Thymus (tissue), 14 donors: Measurements from ENCODE around the gene ANO7. TPM values are rescaled to one million over a fixed set of nuclear protein-coding genes. Genes with fewer than 3 reads are reported as not detected.

ENCODE experiments used
- DNase-seq, 9 donors: peaks; one replicate each; pipeline ENCODE4 v3.0.0-alpha.2; 2013; ENCODE audit warnings: low spot score in 9 of 9, low read depth in 6 of 9, missing footprints in 1 of 9
- H3K27ac ChIP-seq, 2 donors: one replicate each; pipeline ENCODE4 v1.5.1; 2013; ENCODE audit warnings: control low read depth in 1 of 2, low read depth in 1 of 2, low read length in 1 of 2, mild to moderate bottlenecking in 1 of 2, moderate library complexity in 1 of 2
- H3K27me3 ChIP-seq, 2 donors: one replicate each; pipeline ENCODE4 v1.5.1; 2013; ENCODE audit warnings: low read length in 1 of 2; ENCODE audit not compliant: control insufficient read depth in 2 of 2, insufficient read depth in 1 of 2
- H3K36me3 ChIP-seq, 2 donors: one replicate each; pipeline ENCODE4 v1.5.1; 2013; ENCODE audit warnings: low read length in 1 of 2, mild to moderate bottlenecking in 1 of 2, moderate library complexity in 1 of 2; ENCODE audit not compliant: control insufficient read depth in 2 of 2, insufficient read depth in 2 of 2
- H3K4me1 ChIP-seq, 2 donors: one replicate each; pipeline ENCODE4 v1.5.1; 2013; ENCODE audit warnings: low read length in 2 of 2; ENCODE audit not compliant: control insufficient read depth in 2 of 2, insufficient read depth in 2 of 2
- H3K4me3 ChIP-seq, 2 donors: one replicate each; pipeline ENCODE4 v1.5.1; 2013; ENCODE audit warnings: low read length in 2 of 2, control low read depth in 1 of 2, mild to moderate bottlenecking in 1 of 2
- H3K9me3 ChIP-seq, 2 donors: one replicate each; pipeline ENCODE4 v1.5.1; 2013; ENCODE audit warnings: low read length in 1 of 2, mild to moderate bottlenecking in 1 of 2; ENCODE audit not compliant: control insufficient read depth in 2 of 2, insufficient read depth in 1 of 2
- WGBS: extraction: QIAGEN DNeasy Blood & Tissue Kit; methylation state at CpG from one replicate; pipeline ENCODE4 v1.1.7; 2013; 5-methylcytosine and 5-hydroxymethylcytosine counted together
- long read RNA-seq, 10 donors: transcript quantifications; one replicate each; lab custom pipeline, GENCODE V29; 2026
- polyA plus RNA-seq: library from polyadenylated mRNA; stranded (reverse); fragments of 200-250 nt; gene quantifications from one replicate; pipeline ENCODE4 v1.2.3, GENCODE V29; 2013
- total RNA-seq: library from RNA; stranded (reverse); fragments of 120-200 nt; gene quantifications from one replicate; pipeline ENCODE4 v1.2.4, GENCODE V29; 2013
- donor health status: healthy.

The ANO7 gene, protein sequence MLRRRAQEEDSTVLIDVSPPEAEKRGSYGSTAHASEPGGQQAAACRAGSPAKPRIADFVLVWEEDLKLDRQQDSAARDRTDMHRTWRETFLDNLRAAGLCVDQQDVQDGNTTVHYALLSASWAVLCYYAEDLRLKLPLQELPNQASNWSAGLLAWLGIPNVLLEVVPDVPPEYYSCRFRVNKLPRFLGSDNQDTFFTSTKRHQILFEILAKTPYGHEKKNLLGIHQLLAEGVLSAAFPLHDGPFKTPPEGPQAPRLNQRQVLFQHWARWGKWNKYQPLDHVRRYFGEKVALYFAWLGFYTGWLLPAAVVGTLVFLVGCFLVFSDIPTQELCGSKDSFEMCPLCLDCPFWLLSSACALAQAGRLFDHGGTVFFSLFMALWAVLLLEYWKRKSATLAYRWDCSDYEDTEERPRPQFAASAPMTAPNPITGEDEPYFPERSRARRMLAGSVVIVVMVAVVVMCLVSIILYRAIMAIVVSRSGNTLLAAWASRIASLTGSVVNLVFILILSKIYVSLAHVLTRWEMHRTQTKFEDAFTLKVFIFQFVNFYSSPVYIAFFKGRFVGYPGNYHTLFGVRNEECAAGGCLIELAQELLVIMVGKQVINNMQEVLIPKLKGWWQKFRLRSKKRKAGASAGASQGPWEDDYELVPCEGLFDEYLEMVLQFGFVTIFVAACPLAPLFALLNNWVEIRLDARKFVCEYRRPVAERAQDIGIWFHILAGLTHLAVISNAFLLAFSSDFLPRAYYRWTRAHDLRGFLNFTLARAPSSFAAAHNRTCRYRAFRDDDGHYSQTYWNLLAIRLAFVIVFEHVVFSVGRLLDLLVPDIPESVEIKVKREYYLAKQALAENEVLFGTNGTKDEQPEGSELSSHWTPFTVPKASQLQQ
- total RNA-seq (0.09 TPM), polyA plus RNA-seq (0.41 TPM)
- long read RNA-seq, donor 1 = 0 reads
- long read RNA-seq, donor 2, partial matches to known transcripts = 556 of 561 reads
- long read RNA-seq, donor 2, other reads (novel, unspliced or antisense) = 5 of 561 reads
- long read RNA-seq, donor 3, partial matches to known transcripts = 0 of 1 reads
- long read RNA-seq, donor 3, other reads (novel, unspliced or antisense) = 0 of 1 reads
- long read RNA-seq, donor 4 = 0 reads
- long read RNA-seq, donor 5 = 0 reads
- long read RNA-seq, donor 6 = 0 reads
- long read RNA-seq, donor 7 = 0 reads
- long read RNA-seq, donor 8 = 0 reads
- long read RNA-seq, donor 9 = 0 reads
- long read RNA-seq, donor 10, partial matches to known transcripts = 95 of 95 reads
- long read RNA-seq, donor 10, other reads (novel, unspliced or antisense) = 0 of 95 reads

GRCh38 chr2:241188361-241189092, at the start of gene ANO7:
Gene ANO7 (plus strand): TSS chr2:241188677. CDS start chr2:241190064, 1,387 bp downstream.
- no peak within 1 kb of the TSS for H3K27ac ChIP-seq
- H3K4me3 ChIP-seq = no peak within 1 kb of the TSS
- no peaks in the 10 kb centered on the region for H3K27me3 ChIP-seq
- DNase-seq = no peak
- peaks cover 0 to under 1% of the 10 kb centered on the region in 2 donors for H3K36me3 ChIP-seq
- H3K4me1 ChIP-seq = no peaks in the 10 kb centered on the region
- H3K9me3 ChIP-seq = no peaks in the 10 kb centered on the region
- WGBS = 90% methylated on average over 21 of the region's 21 CpGs

DNA sequence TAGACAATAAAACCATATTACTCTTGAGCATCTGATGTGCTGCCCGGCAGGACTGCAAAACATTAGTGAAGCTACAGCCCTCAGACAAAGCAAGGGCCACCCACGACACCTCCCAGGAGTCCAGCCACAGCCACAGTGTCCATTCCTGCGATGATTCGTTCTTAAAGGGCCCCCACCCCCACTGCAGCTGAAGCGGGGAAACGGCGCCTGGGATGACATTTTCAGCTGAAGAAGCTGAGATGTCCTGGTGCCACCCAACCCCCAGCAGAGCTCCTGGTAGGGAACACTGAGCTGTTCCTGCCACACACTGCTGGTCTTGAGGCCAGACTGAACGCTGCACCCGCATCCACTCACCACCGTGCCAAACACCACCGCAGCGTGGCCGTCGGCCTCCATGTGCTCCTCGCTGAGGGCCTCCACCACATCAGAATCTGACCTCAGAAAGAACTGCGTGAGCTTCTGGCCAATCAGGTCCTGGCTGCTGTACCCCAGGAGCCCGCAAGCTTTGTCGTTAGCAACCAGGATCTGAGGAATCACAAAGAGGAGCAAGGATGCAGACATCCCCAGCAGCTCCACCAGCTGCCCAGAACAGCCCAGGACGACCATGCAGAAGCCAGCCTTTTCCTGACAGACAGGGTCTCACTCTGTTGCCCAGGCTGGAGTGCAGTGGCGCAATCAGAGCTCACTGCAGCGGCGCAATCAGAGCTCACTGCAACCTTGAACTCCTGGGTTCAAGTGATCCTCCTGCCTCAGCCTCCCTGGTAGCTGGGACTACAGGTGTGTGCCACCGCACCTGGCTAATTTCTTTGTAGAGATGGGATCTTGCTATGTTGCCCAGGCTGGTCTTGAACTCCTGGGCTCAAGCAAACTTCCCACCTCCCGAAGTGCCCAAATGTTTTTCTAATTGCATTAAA, 48.7 kb upstream of the ANO7 start:
- Histone ChIP-seq H3K27ac (no peak overlapping the region), H3K9me3 (no peaks in the 10 kb centered on the region), H3K4me1 (peaks cover 0 to 8% of the 10 kb centered on the region in 2 donors), H3K4me3 (no peak overlapping the region), H3K36me3 (peaks cover 26 to 56% of the 10 kb centered on the region in 2 donors), H3K27me3 (no peaks in the 10 kb centered on the region)
- 97% methylated on average over 24 of the region's 24 CpGs for WGBS
- DNase-seq = no peak

DNA sequence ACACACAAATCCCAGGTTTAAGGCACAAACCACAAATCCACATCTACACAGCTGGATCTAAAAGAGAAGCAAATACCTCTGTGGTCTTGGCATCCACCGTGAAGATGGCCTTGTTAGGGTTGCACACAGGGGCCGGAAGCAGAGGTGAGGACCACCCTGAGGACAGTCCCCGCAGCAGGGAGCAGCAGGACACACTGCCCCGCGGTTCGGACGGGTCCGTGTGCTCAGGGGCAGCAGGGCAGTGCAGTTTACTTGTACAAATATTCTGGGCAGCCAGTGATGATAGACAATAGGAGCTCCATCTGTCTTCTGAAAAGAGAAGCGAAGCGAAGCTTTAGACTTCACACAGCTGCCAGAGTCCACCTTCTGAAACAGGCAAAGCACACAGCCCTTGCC, 48.0 kb upstream of the ANO7 start:
- Histone ChIP-seq H3K36me3 (peaks cover 20 to 50% of the 10 kb centered on the region in 2 donors), H3K4me1 (peaks cover 0 to 8% of the 10 kb centered on the region in 2 donors), H3K27ac (no peak overlapping the region), H3K27me3 (no peaks in the 10 kb centered on the region), H3K4me3 (no peak overlapping the region), H3K9me3 (no peaks in the 10 kb centered on the region)
- no peak for DNase-seq
- 93% methylated on average over 10 of the region's 10 CpGs for WGBS

GRCh38 chr2:241141214-241141770, 47.2 kb upstream of the ANO7 start:
- peaks cover 13 to 44% of the 10 kb centered on the region in 2 donors for H3K36me3 ChIP-seq
- no peaks in the 10 kb centered on the region for H3K27me3 ChIP-seq
- peaks cover 0 to 2% of the 10 kb centered on the region in 2 donors for H3K4me1 ChIP-seq
- no peak for DNase-seq
- H3K27ac ChIP-seq = peak overlapping the region in 1 of 2 donors; percentile 37
- no peaks in the 10 kb centered on the region for H3K9me3 ChIP-seq
- WGBS = 97% methylated on average over 14 of the region's 14 CpGs
- H3K4me3 ChIP-seq = no peak overlapping the region

GRCh38 chr2:241142063-241142462, 46.4 kb upstream of the ANO7 start:
- WGBS = 99% methylated on average over 6 of the region's 6 CpGs
- Histone ChIP-seq H3K4me1 (no peaks in the 10 kb centered on the region), H3K4me3 (no peak overlapping the region), H3K27ac (no peak overlapping the region), H3K9me3 (no peaks in the 10 kb centered on the region), H3K36me3 (peaks cover 10 to 37% of the 10 kb centered on the region in 2 donors), H3K27me3 (no peaks in the 10 kb centered on the region)
- no peak for DNase-seq

- no peak overlapping the region for H3K4me3 ChIP-seq
- no peaks in the 10 kb centered on the region for H3K27me3 ChIP-seq
- H3K4me1 ChIP-seq = peaks cover 0 to 3% of the 10 kb centered on the region in 2 donors
- no peaks in the 10 kb centered on the region for H3K9me3 ChIP-seq
- DNase-seq = no peak
- WGBS = 97% methylated on average over 9 of the region's 9 CpGs
- peaks cover 6 to 32% of the 10 kb centered on the region in 2 donors for H3K36me3 ChIP-seq
- no peak overlapping the region for H3K27ac ChIP-seq
Measured at GRCh38 chr2:241142593-241142992, 45.9 kb upstream of the ANO7 start.

GRCh38 chr2:241146286-241146685, 42.2 kb upstream of the ANO7 start:
- WGBS = 83% methylated on average over 4 of the region's 4 CpGs

More at GRCh38 chr2:241146286-241146685, 42.2 kb upstream of the ANO7 start:
- H3K4me3 ChIP-seq = no peak overlapping the region
- no peaks in the 10 kb centered on the region for H3K9me3 ChIP-seq
- H3K36me3 ChIP-seq = peaks cover 2 to 16% of the 10 kb centered on the region in 2 donors
- H3K27ac ChIP-seq = no peak overlapping the region
- peaks cover 14% of the 10 kb centered on the region in 2 donors for H3K4me1 ChIP-seq
- no peak for DNase-seq
- H3K27me3 ChIP-seq = peaks cover 0 to 2% of the 10 kb centered on the region in 2 donors
